AG04449 (cell line): ENCODE measurements around the gene OSBP2.

ENCODE experiments used
- CTCF ChIA-PET: fragments of 350-600 bp; formaldehyde crosslinking; extraction: SDS; loops from one replicate; lab custom pipeline; 2021; ENCODE audit warnings: antibody characterized with exemption; lab: Yijun Ruan, JAX
- POLR2A ChIA-PET: fragments of 400-600, 350-600 bp; formaldehyde crosslinking; extraction: SDS; loops from one replicate; lab custom pipeline; 2020; ENCODE audit warnings: antibody characterized with exemption, inconsistent platforms; lab: Yijun Ruan, JAX
- DNase-seq: peaks from one replicate; pipeline ENCODE4 v3.0.0-alpha.2; 2010; ENCODE audit warnings: low read depth, low spot score
- H3K4me3 ChIP-seq: 2 replicates; pipeline ENCODE4 v1.5.1; 2011; ENCODE audit warnings: low read depth, mild to moderate bottlenecking, control low read depth, low read length
- TF ChIP-seq, protein P1 (sequence below): IDR thresholded peaks from one replicate; pipeline ENCODE4 v1.5.1; 2011; ENCODE audit warnings: mild to moderate bottlenecking, moderate library complexity, low read length, control low read depth, inconsistent platforms; ENCODE audit not compliant: insufficient read depth; ENCODE audit errors: missing control alignments

OSBP2 gene

DNA sequence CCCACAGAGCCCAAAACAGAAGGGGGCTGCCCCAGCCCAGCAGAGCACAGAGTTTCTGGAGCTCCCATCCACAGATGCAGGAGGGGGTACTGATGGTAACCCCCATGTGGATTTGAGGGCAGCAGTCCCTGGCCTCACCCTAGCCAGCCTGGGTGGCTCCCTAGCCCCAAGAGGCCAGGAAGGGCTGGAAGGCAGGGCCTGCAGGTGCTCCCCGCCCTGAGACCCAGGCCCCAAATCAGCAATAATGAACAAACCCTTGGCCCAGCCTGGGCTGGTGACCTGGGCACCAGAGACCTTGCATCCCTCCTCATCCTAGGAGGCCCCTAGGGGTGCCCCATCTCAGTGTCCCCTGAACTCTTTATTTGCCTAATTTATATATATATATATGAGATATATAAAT lies 212.3 kb downstream of the OSBP2 start:
- CTCF ChIA-PET = interaction anchor here (0.8 to 6.7 kb wide), 4 partner anchors 14 to 144 kb away, joined by 3 to 60 read pairs (median 30); no protein-coding TSS in a partner anchor
- TF ChIP-seq, protein P1, sequence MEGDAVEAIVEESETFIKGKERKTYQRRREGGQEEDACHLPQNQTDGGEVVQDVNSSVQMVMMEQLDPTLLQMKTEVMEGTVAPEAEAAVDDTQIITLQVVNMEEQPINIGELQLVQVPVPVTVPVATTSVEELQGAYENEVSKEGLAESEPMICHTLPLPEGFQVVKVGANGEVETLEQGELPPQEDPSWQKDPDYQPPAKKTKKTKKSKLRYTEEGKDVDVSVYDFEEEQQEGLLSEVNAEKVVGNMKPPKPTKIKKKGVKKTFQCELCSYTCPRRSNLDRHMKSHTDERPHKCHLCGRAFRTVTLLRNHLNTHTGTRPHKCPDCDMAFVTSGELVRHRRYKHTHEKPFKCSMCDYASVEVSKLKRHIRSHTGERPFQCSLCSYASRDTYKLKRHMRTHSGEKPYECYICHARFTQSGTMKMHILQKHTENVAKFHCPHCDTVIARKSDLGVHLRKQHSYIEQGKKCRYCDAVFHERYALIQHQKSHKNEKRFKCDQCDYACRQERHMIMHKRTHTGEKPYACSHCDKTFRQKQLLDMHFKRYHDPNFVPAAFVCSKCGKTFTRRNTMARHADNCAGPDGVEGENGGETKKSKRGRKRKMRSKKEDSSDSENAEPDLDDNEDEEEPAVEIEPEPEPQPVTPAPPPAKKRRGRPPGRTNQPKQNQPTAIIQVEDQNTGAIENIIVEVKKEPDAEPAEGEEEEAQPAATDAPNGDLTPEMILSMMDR = no peak
- POLR2A ChIA-PET = interaction anchor here (0.9 kb wide), 1 partner anchor 15 kb away, joined by 3 read pairs; no protein-coding TSS in a partner anchor
- no peak overlapping the region for H3K4me3 ChIP-seq
- no peak for DNase-seq

DNA sequence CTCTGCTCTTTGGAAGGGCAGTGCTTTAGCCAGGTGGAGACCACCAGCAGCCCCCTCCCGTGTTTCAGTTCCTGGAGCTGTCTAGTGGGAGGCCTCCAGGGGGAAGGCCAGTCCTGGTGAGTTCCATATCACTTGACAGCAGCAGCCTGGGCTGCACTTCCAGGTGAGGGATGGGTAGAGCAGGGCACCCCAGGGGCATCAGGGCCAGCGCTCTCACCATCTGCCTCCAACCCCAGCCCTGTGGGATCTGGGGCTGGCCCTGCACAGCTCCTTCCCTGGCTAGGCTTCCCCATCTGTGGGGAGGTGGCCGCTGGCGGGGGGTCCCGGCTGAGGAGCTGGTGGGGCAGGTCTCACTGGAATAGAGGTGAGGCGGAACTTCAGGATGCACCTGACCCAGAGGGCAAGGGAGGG lies 213.4 kb downstream of the OSBP2 start:
- DNase-seq = no peak
- H3K4me3 ChIP-seq = no peak overlapping the region
- ChIA-PET CTCF (interaction anchor here (0.8 to 6.7 kb wide), 4 partner anchors 12 to 145 kb away, joined by 3 to 60 read pairs (median 30); no protein-coding TSS in a partner anchor), POLR2A (no interaction called here)
- TF ChIP-seq, protein P1 = no peak

DNA sequence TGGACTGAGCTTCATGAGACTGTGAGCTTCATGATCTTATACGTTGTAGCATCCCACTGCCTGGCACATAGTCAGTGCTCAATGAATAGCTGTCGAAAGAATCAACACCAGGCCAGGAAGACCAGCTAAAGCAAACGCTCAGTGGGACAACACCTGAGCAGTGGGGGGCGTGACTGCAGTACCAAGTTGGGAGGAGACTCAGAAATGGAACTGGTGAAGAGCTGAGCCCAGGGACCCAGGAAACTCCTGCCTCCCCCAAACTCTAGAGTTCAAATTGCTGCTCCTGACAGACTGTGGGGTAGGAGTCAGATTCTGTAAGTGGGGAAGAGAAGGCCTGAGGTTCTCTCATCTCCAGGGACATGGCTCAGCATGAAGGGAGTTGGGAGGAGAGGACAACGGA lies 214.6 kb downstream of the OSBP2 start:
- CTCF ChIA-PET = interaction anchor here (0.7 to 6.7 kb wide), 4 partner anchors 12 to 146 kb away, joined by 4 to 60 read pairs (median 46); no protein-coding TSS in a partner anchor
- POLR2A ChIA-PET = no interaction called here
- TF ChIP-seq, protein P1 = no peak

DNA sequence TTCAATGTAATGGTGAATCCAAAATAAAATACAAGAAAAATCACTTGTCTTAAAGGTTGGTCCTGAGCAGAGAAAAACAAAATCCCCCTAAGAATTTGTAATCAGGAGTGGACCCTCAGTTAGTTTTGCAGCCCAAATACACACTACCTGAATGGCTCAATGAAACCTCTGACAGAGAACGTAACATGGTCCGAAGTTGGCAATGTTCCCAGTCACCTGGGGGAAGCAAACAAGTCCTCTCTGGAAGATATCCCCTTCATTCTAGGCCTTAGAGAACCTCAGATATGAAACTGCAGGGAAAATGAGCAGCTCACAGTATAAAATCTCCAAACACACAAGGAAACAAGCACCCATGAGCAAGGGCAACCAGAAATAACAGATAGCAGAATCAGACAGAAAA lies 215.7 kb downstream of the OSBP2 start:
- TF ChIP-seq, protein P1 = no peak
- H3K4me3 ChIP-seq = no peak overlapping the region
- ChIA-PET POLR2A (no interaction called here), CTCF (interaction anchor here (0.8 to 6.7 kb wide), 7 partner anchors 9 to 276 kb away, joined by 3 to 60 read pairs (median 3); no protein-coding TSS in a partner anchor)
- no peak for DNase-seq

More for the DNA sequence above, 214.6 kb downstream of the OSBP2 start:
- H3K4me3 ChIP-seq = no peak overlapping the region
- no peak for DNase-seq

DNA sequence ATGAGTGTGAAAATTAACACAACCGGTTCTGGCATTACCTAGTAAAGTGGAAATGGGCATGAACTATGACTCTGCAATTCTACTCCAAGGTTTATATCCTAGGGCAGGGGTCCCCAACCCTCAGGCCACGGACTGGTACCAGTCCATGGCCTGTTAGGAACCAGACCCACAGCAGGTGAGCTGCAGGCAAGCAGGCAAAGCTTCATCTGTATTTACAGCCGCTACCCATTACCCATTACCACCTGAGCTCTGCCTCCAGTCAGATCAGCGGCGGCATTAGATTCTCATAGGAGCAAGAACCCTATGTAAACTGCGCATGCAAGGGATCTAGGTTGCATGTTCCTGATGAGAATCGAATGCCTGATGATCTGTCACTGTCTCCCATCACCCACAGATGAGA lies 224.1 kb downstream of the OSBP2 start:
- ChIA-PET CTCF (interaction anchor here (0.8 to 14.1 kb wide), 18 partner anchors 7 to 299 kb away, joined by 3 to 568 read pairs (median 8); partner anchors contain the start of gene SMTN), POLR2A (no interaction called here)
- TF ChIP-seq, protein P1 = no peak
- no peak overlapping the region for H3K4me3 ChIP-seq
- no peak for DNase-seq

DNA sequence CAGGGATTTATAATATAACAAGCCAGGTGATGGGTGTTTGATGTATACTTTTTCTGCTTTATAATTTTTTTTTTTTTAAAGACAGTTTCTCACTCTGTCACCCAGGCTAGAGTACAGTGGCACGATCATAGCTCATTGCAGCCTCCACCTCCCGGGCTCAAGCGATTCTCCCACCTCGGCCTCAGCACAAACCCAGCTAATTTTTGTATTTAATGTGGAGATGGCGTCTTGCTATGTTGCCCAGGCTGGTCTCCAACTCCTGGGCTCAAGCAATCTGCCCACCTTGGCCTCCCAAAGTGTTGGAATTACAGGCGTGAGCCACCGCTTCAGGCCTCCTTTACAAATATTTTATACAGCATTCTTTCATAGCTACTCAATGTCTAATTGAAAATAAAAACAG lies 225.3 kb downstream of the OSBP2 start:
- ChIA-PET CTCF (interaction anchor here (0.7 to 14.1 kb wide), 53 partner anchors 8 to 327 kb away, joined by 3 to 568 read pairs (median 4); partner anchors contain the start of genes MORC2, SLC35E4, SMTN and TUG1), POLR2A (no interaction called here)
- no peak for DNase-seq
- TF ChIP-seq, protein P1 = no peak
- no peak overlapping the region for H3K4me3 ChIP-seq
